T-helper 2 cell treated with Interferon-gamma antibody and Interleukin-4, amounts not matched to agents 5 μg/mL and 100 μg/mL, for 36 hours (primary cell): ENCODE data around the gene TMEM126B.

Source experiments
- DNase-seq: peaks from one replicate; pipeline ENCODE4 v3.0.0; 2021; ENCODE audit warnings: low spot score
- H3K27ac Mint-ChIP-seq: one replicate; pipeline ENCODE4 v1.8.0; 2021; ENCODE audit warnings: mild to moderate bottlenecking, mixed read lengths
- H3K27me3 Mint-ChIP-seq: one replicate; pipeline ENCODE4 v1.8.0; 2021; ENCODE audit warnings: low read depth, mixed read lengths
- H3K36me3 Mint-ChIP-seq: one replicate; pipeline ENCODE4 v1.8.0; 2021; ENCODE audit warnings: low read depth, mixed read lengths
- H3K4me1 Mint-ChIP-seq: one replicate; pipeline ENCODE4 v1.8.0; 2021; ENCODE audit warnings: low read depth, mixed read lengths
- H3K4me3 Mint-ChIP-seq: one replicate; pipeline ENCODE4 v1.8.0; 2022; ENCODE audit warnings: mild to moderate bottlenecking, moderate library complexity, mixed read lengths
- H3K9me3 Mint-ChIP-seq: one replicate; pipeline ENCODE4 v1.8.0; 2021; ENCODE audit warnings: mixed read lengths

Gene TMEM126B

DNA sequence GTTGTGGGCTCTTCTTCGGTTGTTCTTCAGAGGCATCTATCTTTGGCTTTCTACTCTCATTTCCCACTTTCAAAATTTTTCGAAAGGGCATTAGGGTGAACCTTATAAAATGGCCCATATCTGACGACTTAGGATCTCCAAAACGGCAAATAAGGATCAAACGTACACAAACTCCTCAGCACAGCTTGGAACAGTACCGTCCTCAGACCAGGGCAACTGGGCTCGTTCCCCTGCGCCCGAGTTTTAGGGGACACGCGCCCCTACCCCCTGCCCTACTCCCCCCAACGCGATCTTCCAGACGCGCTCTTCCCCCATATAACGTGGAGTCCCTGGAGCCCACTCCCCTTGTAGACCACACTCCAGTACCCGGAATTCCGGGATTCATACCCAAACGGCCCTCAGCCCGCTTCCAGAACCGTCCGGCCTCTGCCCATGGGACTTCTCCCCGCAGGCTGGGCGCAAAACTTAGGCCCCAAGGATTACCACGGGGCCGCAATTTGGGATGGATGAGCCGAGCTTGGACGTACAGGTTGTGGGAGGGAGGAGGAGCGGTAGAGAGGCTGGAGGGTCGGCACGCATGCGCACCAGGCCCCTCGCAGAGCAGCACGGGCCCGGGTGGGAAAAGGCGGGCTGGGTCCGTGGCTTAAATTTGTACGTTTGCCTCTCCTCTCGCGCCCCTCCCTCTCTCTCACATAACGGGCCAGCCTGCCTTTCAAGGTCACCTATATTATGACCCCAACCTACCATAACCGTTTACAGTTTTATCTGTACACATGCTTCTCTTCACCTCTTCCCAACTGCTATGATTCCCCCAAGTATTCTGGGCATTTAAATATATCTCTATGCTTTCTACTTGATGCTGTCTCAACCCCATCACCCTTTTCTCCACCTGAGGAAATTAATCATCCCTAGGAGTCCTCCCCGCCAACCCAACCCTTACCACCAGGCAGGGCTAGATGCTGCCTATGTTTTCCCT is 54.2 kb downstream of the TMEM126B start:
- Mint-ChIP-seq H3K4me3 (peak overlapping the region; percentile 78), H3K27me3 (peaks cover 12% of the 10 kb centered on the region), H3K9me3 (no peaks in the 10 kb centered on the region), H3K27ac (peak overlapping the region; percentile 77), H3K36me3 (no peaks in the 10 kb centered on the region), H3K4me1 (peaks cover 17% of the 10 kb centered on the region)
- DNase-seq, result peak; percentile 48

DNA sequence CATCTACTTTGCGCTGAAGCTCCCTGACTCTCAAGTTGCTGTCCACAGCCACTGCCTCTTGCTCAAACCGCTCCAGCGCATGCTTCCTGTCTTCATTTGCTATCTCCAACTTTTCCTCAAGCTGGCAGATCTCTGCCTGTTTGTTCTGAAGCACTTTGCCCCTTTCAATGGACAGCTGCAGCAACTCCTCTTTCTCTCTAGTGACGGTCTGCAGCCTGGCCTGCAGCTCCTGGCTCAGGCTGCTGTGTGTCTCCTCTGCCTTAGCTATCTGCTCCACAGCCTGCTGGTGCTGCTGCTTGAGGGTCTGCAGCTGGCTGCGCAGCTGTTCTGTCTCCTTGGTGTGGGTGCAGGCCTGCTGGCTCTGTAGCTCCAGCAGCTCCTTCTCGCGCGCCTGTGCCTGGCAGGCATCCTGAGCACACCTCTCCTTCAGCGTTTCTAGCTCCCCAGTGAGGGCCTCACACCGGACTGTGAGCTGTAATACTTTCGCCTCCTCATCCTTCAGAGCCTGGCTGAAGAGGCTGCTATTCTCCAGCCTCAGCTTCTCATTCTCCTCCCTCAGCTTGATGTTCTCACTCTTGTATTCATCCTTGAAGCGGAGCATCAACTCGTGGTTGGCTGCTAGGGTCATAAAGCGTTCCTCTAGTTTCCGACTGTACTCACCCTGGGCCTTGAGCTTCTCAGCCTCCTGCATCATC is 56.9 kb downstream of the TMEM126B start:
- Mint-ChIP-seq H3K36me3 (peaks cover 1% of the 10 kb centered on the region), H3K27ac (no peak overlapping the region)

DNA sequence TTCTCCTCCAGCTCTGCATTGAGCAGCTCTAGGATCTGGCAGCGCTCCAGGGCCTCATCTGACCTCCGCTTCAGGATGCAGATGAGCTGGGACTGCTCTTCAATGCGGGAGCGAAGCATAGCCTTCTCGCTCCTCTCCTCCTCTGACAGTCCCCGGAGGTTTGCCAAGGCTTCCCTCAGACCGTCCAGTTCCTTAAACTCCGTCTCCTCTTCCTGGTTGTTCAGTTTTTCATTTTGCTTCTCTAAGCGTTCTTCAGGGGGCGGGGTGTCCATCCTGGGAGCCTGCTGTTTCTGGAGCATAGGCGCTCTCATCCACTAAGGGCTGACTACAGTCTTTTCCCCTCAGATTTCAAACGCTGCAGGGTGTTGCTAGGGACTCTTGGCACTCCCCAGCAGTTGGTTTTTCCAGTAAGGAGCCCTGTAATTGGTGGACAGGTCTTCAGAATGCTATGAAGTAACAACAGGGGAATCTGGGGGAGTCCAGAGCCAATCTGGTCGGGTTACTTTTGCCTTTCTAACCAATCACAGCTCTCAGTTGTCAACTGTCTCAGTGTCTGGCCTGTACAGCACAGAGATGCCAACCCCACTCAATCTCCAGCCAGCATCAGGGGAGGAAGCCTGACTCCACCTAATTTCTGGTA is 57.5 kb downstream of the TMEM126B start, which contains the start of gene CCDC89:
Gene CCDC89, minus strand, starts transcription at position 376 of the 640 bp plus-strand sequence. Its CDS starts 65 bp downstream, at position 311.
- Mint-ChIP-seq H3K9me3 (no peaks in the 10 kb centered on the region), H3K27ac (no peak within 1 kb of the TSS), H3K27me3 (peaks cover 2% of the 10 kb centered on the region), H3K36me3 (peaks cover 4% of the 10 kb centered on the region), H3K4me3 (no peak within 1 kb of the TSS), H3K4me1 (peaks cover 19% of the 10 kb centered on the region)
- no peak for DNase-seq

More for the DNA sequence above, 56.9 kb downstream of the TMEM126B start:
- H3K4me1 Mint-ChIP-seq, result peaks cover 18% of the 10 kb centered on the region
- H3K27me3 Mint-ChIP-seq, result peaks cover 3% of the 10 kb centered on the region
- H3K4me3 Mint-ChIP-seq, result no peak overlapping the region
- no peak for DNase-seq
- H3K9me3 Mint-ChIP-seq, result no peaks in the 10 kb centered on the region
